K562 (cell line): ENCODE measurements around the gene HOXB8. TPM values are rescaled to one million over a fixed set of nuclear protein-coding genes. Genes with fewer than 3 reads are reported as not detected.
A peak's percentile ranks its signal among the peaks of the same experiment; 100 is the strongest.

Experiments
- ATAC-seq: fragments of 200-7000 bp; cut with Tn5 transposase; 3 replicates; pipeline ENCODE4 v1.9.1; 2020; ENCODE audit warnings: moderate library complexity
- BruUV-seq: library from RNA; stranded (reverse); fragments of 400-500 nt; replicated peaks from 2 replicates; lab custom pipeline; 2021; lab: Mats Ljungman, UMichigan
- CTCF ChIA-PET: fragments of 300-600 bp; formaldehyde crosslinking; extraction: SDS; loops from one replicate; lab custom pipeline; 2021; ENCODE audit warnings: low intra/inter-chr PET ratio; lab: Yijun Ruan, JAX
- POLR2A ChIA-PET: fragments of 300-600, 350-650 bp; sonication (Branson Sonifier 250); formaldehyde crosslinking; extraction: SDS; loops from one replicate; lab custom pipeline; 2021; ENCODE audit warnings: antibody characterized with exemption, inconsistent platforms; lab: Yijun Ruan, JAX
- DNase-seq, 4 experiments: peaks; one replicate each; pipeline versions ENCODE4 v3.0.0 to v3.0.0-alpha.2; 2011 to 2018; ENCODE audit warnings: low spot score in 3 of 4, mixed read lengths in 3 of 4; ENCODE audit errors: extremely low read depth in 1 of 4
- FAIRE-seq: peaks from 2 replicates; lab custom pipeline; 2011; peaks lifted over from hg19 to GRCh38; lab: Jason Lieb, UNC
- H2AFZ ChIP-seq: 2 replicates; pipeline ENCODE4 v1.6.0; 2011; ENCODE audit warnings: low read depth, low read length, control low read depth, inconsistent platforms
- H3K27ac ChIP-seq: fragments of 200-600 bp; 3 replicates; pipeline ENCODE4 v1.8.0; 2011; ENCODE audit warnings: low read depth, mild to moderate bottlenecking, control low read depth, inconsistent platforms, low read length, moderate library complexity, mixed read lengths; ENCODE audit errors: extremely low read depth
- H3K27me3 ChIP-seq, 2 experiments: fragments of 300-600 bp in 1 of 2; 2 replicates in 1 of 2; 3 replicates in 1 of 2; pipeline versions ENCODE4 v1.6.0 to v1.8.0; 2011; ENCODE audit warnings: inconsistent platforms in 2 of 2, low read length in 2 of 2, mild to moderate bottlenecking in 1 of 2, mixed read lengths in 1 of 2, moderate library complexity in 1 of 2; ENCODE audit not compliant: control insufficient read depth in 2 of 2, insufficient read depth in 2 of 2
- H3K36me3 ChIP-seq: fragments of 300-600 bp; 3 replicates; pipeline ENCODE4 v1.8.0; 2011; ENCODE audit warnings: mild to moderate bottlenecking, low read length, inconsistent platforms; ENCODE audit not compliant: control insufficient read depth, insufficient read depth
- H3K4me1 ChIP-seq, 2 experiments: fragments of 200-600 bp in 1 of 2; replicated peaks in 1 of 2; 2 replicates in 1 of 2; 3 replicates in 1 of 2; pipeline versions ENCODE4 v1.5.1 to v1.8.0; 2011; ENCODE audit warnings: inconsistent platforms in 2 of 2, low read length in 2 of 2, mild to moderate bottlenecking in 1 of 2, mixed read lengths in 1 of 2, moderate library complexity in 1 of 2; ENCODE audit not compliant: control insufficient read depth in 2 of 2, insufficient read depth in 2 of 2
- H3K4me2 ChIP-seq: 2 replicates; pipeline ENCODE4 v1.6.1; 2011; ENCODE audit warnings: low read length, control low read depth, inconsistent platforms, mixed read lengths; ENCODE audit not compliant: insufficient read depth
- H3K4me3 ChIP-seq: fragments of 200-600 bp; sonication (generic), shearing (Covaris generic); 2 replicates; pipeline ENCODE4 v1.5.1; 2016; ENCODE audit warnings: control low read depth, inconsistent platforms
- H3K79me2 ChIP-seq: fragments of 200-600 bp; 3 replicates; pipeline ENCODE4 v1.8.0; 2011; ENCODE audit warnings: low read length, inconsistent platforms; ENCODE audit not compliant: control insufficient read depth, insufficient read depth
- H3K9ac ChIP-seq, 2 experiments: 2 replicates each; pipeline versions ENCODE4 v1.6.0 to v1.6.1; 2011; ENCODE audit warnings: low read depth in 2 of 2, low read length in 2 of 2, control low read depth in 1 of 2, inconsistent platforms in 1 of 2, mild to moderate bottlenecking in 1 of 2, mixed read lengths in 1 of 2; ENCODE audit not compliant: insufficient read depth in 1 of 2
- H3K9me1 ChIP-seq: one replicate; pipeline ENCODE4 v1.6.0; 2011; ENCODE audit warnings: inconsistent platforms, mild to moderate bottlenecking, low read length, moderate library complexity; ENCODE audit not compliant: control insufficient read depth, insufficient read depth
- H3K9me3 ChIP-seq: replicated peaks from 2 replicates; pipeline ENCODE4 v1.5.1; 2011; ENCODE audit warnings: low read depth, low read length, inconsistent platforms; ENCODE audit not compliant: control insufficient read depth, insufficient read depth
- H4K20me1 ChIP-seq: replicated peaks from 2 replicates; pipeline ENCODE4 v1.6.1; 2011; ENCODE audit warnings: low read length, inconsistent platforms, mixed read lengths; ENCODE audit not compliant: control insufficient read depth, insufficient read depth
- BHLHE40 ChIP-seq: IDR thresholded peaks from 2 replicates; pipeline ENCODE4 v1.6.1; 2011; ENCODE audit warnings: low read length, improper control_type of control experiment
- ZNF354B ChIP-seq: fragments of 250-450 bp; sonication (Bioruptor Pico); IDR thresholded peaks from 2 replicates; pipeline ENCODE4 v1.4.0; 2020
- WGBS: fragments of 100-300 bp; shearing (Covaris generic); methylation state at CpG from one replicate; pipeline ENCODE4 v1.1.6; 2016; ENCODE audit warnings: low coverage, mixed read lengths; ENCODE audit not compliant: insufficient coverage; ENCODE audit errors: missing lambda C conversion rate; 5-methylcytosine and 5-hydroxymethylcytosine counted together
- in situ Hi-C: fragments of 300-500 bp; cut with MboI; formaldehyde crosslinking; loops from 4 replicates; pipeline ENCODE4 v1.15.0; 2018; ENCODE audit warnings: inconsistent platforms, mixed read lengths
- intact Hi-C: fragments of 100-400 bp; cut with micrococcal nuclease; formaldehyde crosslinking; loops from 2 replicates; pipeline ENCODE4 v1.14.2; 2022
- polyA plus RNA-seq, 8 experiments: library from polyadenylated mRNA; depleted of rRNA in 4 of 8; stranded (reverse) in 5 of 8; unstranded in 3 of 8; fragments of >200 nt; fragmentation: Nextera tagmentation in 2 of 8; fragmentation: Illumina TruSeq in 1 of 8; extraction: Ambion mirVana in 2 of 8; extraction: Trizol in 1 of 8; gene quantifications; 2 replicates each; pipeline versions ENCODE4 v1.2.1 to v1.2.3, GENCODE V29; 2011 to 2014; ENCODE audit warnings: inconsistent platforms in 1 of 8, missing spikeins in 1 of 8
- total RNA-seq, 7 experiments: library from RNA; depleted of rRNA in 6 of 7; stranded (reverse); fragments of >200 nt in 6 of 7; fragmentation: Illumina TruSeq in 2 of 7; extraction: Trizol in 2 of 7; gene quantifications; 2 replicates each; pipeline versions ENCODE4 v1.2.1 to v1.2.3, GENCODE V29; 2011 to 2021; ENCODE audit warnings: low replicate concordance in 1 of 7
- TF ChIP-seq, protein P1 (sequence below): fragments of 200-800 bp; sonication (Bioruptor generic); IDR thresholded peaks from 2 replicates; pipeline ENCODE4 v1.6.1; 2017; ENCODE audit warnings: missing genetic modification characterization, missing compliant biosample characterization
- TF ChIP-seq, protein P2 (sequence below), 2 experiments: fragments of 200-800 bp in 1 of 2; sonication (Bioruptor generic) in 1 of 2; sonication (generic) in 1 of 2; formaldehyde crosslinking in 1 of 2; IDR thresholded peaks in 1 of 2; conservative IDR thresholded peaks in 1 of 2; 2 replicates each; pipeline versions ENCODE4 v1.5.0 to v1.6.1; 2016 to 2020; ENCODE audit warnings: missing compliant biosample characterization in 1 of 2, missing genetic modification characterization in 1 of 2, missing genetic modification reagents in 1 of 2
- TF ChIP-seq, protein P3 (sequence below): sonication (generic); formaldehyde crosslinking; IDR thresholded peaks from 2 replicates; pipeline ENCODE4 v1.8.0; 2022; ENCODE audit warnings: mild to moderate bottlenecking, missing genetic modification reagents

HOXB8 gene
- total and polyA plus RNA-seq, 9 of the 15 experiments (the other 6 are each of a cell fraction or from before 2014, with no cell fraction given): 0.52 to 23.8 (median 3.6) TPM

DNA sequence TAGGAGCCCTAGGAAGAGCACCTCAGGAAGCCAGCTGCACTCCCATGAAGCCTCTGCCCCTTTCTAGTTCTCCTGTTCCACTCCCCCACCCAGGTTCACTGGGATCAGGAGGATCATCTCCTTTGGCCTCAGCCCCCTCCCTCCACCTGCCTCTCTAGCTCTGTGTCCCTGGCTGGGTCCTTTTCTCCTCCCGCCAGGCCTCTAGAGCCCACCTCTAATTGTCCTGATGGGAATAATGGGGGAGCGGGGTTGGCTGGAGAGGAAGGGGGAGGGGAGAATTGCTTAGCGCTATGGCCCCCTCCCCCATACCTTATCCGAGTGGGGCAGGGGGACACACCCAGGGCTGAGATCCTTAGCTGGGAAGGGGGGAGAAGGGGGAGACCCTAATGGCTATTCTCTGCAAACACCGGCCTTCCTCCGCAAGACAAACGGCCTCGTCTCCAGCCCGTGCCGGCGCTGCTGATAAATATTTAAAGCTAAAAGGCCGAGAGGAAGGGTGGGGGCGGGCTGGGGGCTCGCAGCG lies 5.3 kb downstream of the HOXB8 start:
- Histone ChIP-seq H3K9me1 (no peaks in the 10 kb centered on the region), H2AFZ (peak overlapping the region; percentile 47), H4K20me1 (no peaks in the 10 kb centered on the region), H3K36me3 (peaks cover 12% of the 10 kb centered on the region; the same call in 1 of the 3 replicates), H3K9ac (peak overlapping the region; percentile 80 to 94), H3K27me3 (no peaks in the 10 kb centered on the region), H3K9me3 (no peaks in the 10 kb centered on the region), H3K4me3 (peak overlapping the region; percentile 56), H3K79me2 (peaks cover 22% of the 10 kb centered on the region; the same call in 2 of the 3 replicates), H3K27ac (peak overlapping the region; percentile 86), H3K4me2 (peak overlapping the region; percentile 71), H3K4me1 (peaks cover 26 to 59% of the 10 kb centered on the region in 2 experiments)
- peak; percentile 65 for FAIRE-seq
- TSS peak; percentile 24 for BruUV-seq
- intact Hi-C loops: no loop called here
- ChIA-PET CTCF (no interaction called here), POLR2A (interaction anchor here (0.6 to 1.2 kb wide), 6 partner anchors 11 to 1668 kb away, joined by 3 to 5 read pairs (median 3); partner anchors contain the start of gene NFE2L1)
- TF ChIP-seq ZNF354B (CRISPR knock-in tag): no peak
- TF ChIP-seq, protein P1, sequence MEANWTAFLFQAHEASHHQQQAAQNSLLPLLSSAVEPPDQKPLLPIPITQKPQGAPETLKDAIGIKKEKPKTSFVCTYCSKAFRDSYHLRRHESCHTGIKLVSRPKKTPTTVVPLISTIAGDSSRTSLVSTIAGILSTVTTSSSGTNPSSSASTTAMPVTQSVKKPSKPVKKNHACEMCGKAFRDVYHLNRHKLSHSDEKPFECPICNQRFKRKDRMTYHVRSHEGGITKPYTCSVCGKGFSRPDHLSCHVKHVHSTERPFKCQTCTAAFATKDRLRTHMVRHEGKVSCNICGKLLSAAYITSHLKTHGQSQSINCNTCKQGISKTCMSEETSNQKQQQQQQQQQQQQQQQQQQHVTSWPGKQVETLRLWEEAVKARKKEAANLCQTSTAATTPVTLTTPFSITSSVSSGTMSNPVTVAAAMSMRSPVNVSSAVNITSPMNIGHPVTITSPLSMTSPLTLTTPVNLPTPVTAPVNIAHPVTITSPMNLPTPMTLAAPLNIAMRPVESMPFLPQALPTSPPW (CRISPR knock-in tag): peak; percentile 52
- TF ChIP-seq, protein P2, sequence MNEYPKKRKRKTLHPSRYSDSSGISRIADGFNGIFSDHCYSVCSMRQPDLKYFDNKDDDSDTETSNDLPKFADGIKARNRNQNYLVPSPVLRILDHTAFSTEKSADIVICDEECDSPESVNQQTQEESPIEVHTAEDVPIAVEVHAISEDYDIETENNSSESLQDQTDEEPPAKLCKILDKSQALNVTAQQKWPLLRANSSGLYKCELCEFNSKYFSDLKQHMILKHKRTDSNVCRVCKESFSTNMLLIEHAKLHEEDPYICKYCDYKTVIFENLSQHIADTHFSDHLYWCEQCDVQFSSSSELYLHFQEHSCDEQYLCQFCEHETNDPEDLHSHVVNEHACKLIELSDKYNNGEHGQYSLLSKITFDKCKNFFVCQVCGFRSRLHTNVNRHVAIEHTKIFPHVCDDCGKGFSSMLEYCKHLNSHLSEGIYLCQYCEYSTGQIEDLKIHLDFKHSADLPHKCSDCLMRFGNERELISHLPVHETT (CRISPR knock-in tag; conservative IDR thresholded peaks at IDR 0.05 in 1 of 2, IDR thresholded peaks at IDR 0.05 in 1 of 2): peak in 1 of 2 experiments; percentile 17; a peak in 1 of 4 replicates
- TF ChIP-seq, protein P3, sequence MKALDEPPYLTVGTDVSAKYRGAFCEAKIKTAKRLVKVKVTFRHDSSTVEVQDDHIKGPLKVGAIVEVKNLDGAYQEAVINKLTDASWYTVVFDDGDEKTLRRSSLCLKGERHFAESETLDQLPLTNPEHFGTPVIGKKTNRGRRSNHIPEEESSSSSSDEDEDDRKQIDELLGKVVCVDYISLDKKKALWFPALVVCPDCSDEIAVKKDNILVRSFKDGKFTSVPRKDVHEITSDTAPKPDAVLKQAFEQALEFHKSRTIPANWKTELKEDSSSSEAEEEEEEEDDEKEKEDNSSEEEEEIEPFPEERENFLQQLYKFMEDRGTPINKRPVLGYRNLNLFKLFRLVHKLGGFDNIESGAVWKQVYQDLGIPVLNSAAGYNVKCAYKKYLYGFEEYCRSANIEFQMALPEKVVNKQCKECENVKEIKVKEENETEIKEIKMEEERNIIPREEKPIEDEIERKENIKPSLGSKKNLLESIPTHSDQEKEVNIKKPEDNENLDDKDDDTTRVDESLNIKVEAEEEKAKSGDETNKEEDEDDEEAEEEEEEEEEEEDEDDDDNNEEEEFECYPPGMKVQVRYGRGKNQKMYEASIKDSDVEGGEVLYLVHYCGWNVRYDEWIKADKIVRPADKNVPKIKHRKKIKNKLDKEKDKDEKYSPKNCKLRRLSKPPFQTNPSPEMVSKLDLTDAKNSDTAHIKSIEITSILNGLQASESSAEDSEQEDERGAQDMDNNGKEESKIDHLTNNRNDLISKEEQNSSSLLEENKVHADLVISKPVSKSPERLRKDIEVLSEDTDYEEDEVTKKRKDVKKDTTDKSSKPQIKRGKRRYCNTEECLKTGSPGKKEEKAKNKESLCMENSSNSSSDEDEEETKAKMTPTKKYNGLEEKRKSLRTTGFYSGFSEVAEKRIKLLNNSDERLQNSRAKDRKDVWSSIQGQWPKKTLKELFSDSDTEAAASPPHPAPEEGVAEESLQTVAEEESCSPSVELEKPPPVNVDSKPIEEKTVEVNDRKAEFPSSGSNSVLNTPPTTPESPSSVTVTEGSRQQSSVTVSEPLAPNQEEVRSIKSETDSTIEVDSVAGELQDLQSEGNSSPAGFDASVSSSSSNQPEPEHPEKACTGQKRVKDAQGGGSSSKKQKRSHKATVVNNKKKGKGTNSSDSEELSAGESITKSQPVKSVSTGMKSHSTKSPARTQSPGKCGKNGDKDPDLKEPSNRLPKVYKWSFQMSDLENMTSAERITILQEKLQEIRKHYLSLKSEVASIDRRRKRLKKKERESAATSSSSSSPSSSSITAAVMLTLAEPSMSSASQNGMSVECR: peak; percentile 39; the same call in 1 of the 2 replicates
- TF ChIP-seq BHLHE40: 0 out of 2 replicates have a peak, but pooled peaks have one; percentile 24
- DNase-seq: peak in 2 of 4 experiments; percentile 43 to 44
- in situ Hi-C loops: no loop called here
- WGBS: 0% methylated on average over 1 of the region's 15 CpGs
- peak; percentile 12 for ATAC-seq
